Keratinocyte (primary cell): ENCODE results near the gene TOR3A. TPM values are rescaled to one million over a fixed set of nuclear protein-coding genes. Genes with fewer than 3 reads are reported as not detected.
A peak's percentile ranks its signal among the peaks of the same experiment; 100 is the strongest.
"Not testable (repeated sequence)": the region's sequence is repeated elsewhere in the genome, so short reads cannot be mapped to it uniquely, and the experiment has no call there.

ENCODE experiments used
- DNase-seq: peaks from one replicate; pipeline ENCODE4 v3.0.0-alpha.2; 2011; ENCODE audit warnings: low read depth, missing footprints, low spot score
- FAIRE-seq: peaks from 2 replicates; lab custom pipeline; 2011; peaks lifted over from hg19 to GRCh38; lab: Jason Lieb, UNC
- H2AFZ ChIP-seq: 2 replicates; pipeline ENCODE4 v1.6.0; 2012; ENCODE audit warnings: low read length, control low read depth, inconsistent platforms; ENCODE audit not compliant: control insufficient read depth
- H3K27ac ChIP-seq: 2 replicates; pipeline ENCODE4 v1.5.1; 2011; ENCODE audit warnings: low read length; ENCODE audit not compliant: control insufficient read depth, insufficient read depth
- H3K27me3 ChIP-seq: 3 replicates; pipeline ENCODE4 v1.6.0; 2011; ENCODE audit warnings: low read length; ENCODE audit not compliant: control insufficient read depth, insufficient read depth; ENCODE audit errors: extremely low read depth
- H3K36me3 ChIP-seq, 2 experiments: 2 replicates in 1 of 2; 3 replicates in 1 of 2; pipeline ENCODE4 v1.5.1; 2011; ENCODE audit warnings: low read length in 2 of 2, mild to moderate bottlenecking in 1 of 2; ENCODE audit not compliant: control insufficient read depth in 2 of 2, insufficient read depth in 2 of 2; ENCODE audit errors: extremely low read depth in 1 of 2
- H3K4me1 ChIP-seq: 3 replicates; pipeline ENCODE4 v1.5.1; 2011; ENCODE audit warnings: low read length; ENCODE audit not compliant: control insufficient read depth, insufficient read depth; ENCODE audit errors: extremely low read depth
- H3K4me2 ChIP-seq: 3 replicates; pipeline ENCODE4 v1.6.0; 2011; ENCODE audit warnings: low read depth, low read length; ENCODE audit not compliant: control insufficient read depth, insufficient read depth; ENCODE audit errors: extremely low read depth
- H3K4me3 ChIP-seq, 3 experiments: fragments of 200-600 bp in 1 of 3; sonication (generic) in 1 of 3; 2 replicates in 2 of 3; 3 replicates in 1 of 3; pipeline ENCODE4 v1.5.1; 2011 to 2016; ENCODE audit warnings: low read length in 3 of 3, mild to moderate bottlenecking in 3 of 3, control low read depth in 2 of 3, inconsistent platforms in 1 of 3, low read depth in 1 of 3, mixed read lengths in 1 of 3, mixed run types in 1 of 3, moderate library complexity in 1 of 3; ENCODE audit not compliant: control insufficient read depth in 2 of 3, insufficient read depth in 2 of 3; ENCODE audit errors: extremely low read depth in 1 of 3
- H3K79me2 ChIP-seq: 2 replicates; pipeline ENCODE4 v1.6.0; 2012; ENCODE audit warnings: low read length; ENCODE audit not compliant: control insufficient read depth, insufficient read depth
- H3K9ac ChIP-seq: 3 replicates; pipeline ENCODE4 v1.6.0; 2011; ENCODE audit warnings: low read length; ENCODE audit not compliant: control insufficient read depth, insufficient read depth; ENCODE audit errors: extremely low read depth
- H3K9me1 ChIP-seq: 3 replicates; pipeline ENCODE4 v1.6.0; 2011; ENCODE audit warnings: low read length; ENCODE audit not compliant: control insufficient read depth, insufficient read depth; ENCODE audit errors: extremely low read depth
- H3K9me3 ChIP-seq: 2 replicates; pipeline ENCODE4 v1.5.1; 2012; ENCODE audit warnings: low read depth, low read length; ENCODE audit not compliant: control insufficient read depth
- H4K20me1 ChIP-seq: 3 replicates; pipeline ENCODE4 v1.6.0; 2011; ENCODE audit warnings: low read length; ENCODE audit not compliant: control insufficient read depth, insufficient read depth; ENCODE audit errors: extremely low read depth
- EZH2 ChIP-seq: IDR thresholded peaks from one replicate; pipeline ENCODE4 v1.6.1; 2012; ENCODE audit warnings: inconsistent platforms, mild to moderate bottlenecking, low read length, moderate library complexity
- dilution Hi-C: fragments of 300-500 bp; cut with MboI; formaldehyde crosslinking; loops from one replicate; pipeline ENCODE4 v1.7.0; 2020; ENCODE audit warnings: low sequenced_read_pairs; ENCODE audit not compliant: extremely low pct_ligation_motif_present
- polyA plus RNA-seq, 5 experiments: library from polyadenylated mRNA; depleted of rRNA in 3 of 5; stranded (reverse) in 3 of 5; stranded (forward) in 1 of 5; unstranded in 1 of 5; fragments of >200 nt; gene quantifications; 1 replicate in 1 of 5; 2 replicates in 3 of 5; 3 replicates in 1 of 5; pipeline versions ENCODE4 v1.2.1 to v1.2.3, GENCODE V29; 2011 to 2012; ENCODE audit warnings: missing spikeins in 2 of 5, low read depth in 1 of 5, low replicate concordance in 1 of 5
- TF ChIP-seq, protein P1 (sequence below), 3 experiments: IDR thresholded peaks in 1 of 3; conservative IDR thresholded peaks in 1 of 3; optimal IDR thresholded peaks in 1 of 3; 2 replicates in 2 of 3; 3 replicates in 1 of 3; pipeline versions ENCODE3 to v1.5.1; 2011; ENCODE audit warnings: low read length in 3 of 3, mild to moderate bottlenecking in 3 of 3, moderate library complexity in 2 of 3, control low read depth in 1 of 3, inconsistent platforms in 1 of 3; ENCODE audit not compliant: insufficient read depth in 2 of 3; ENCODE audit errors: extremely low read depth in 1 of 3

Gene TOR3A
- polyA plus RNA-seq, 1 donor (not counting 4 experiments of a cell fraction or from before 2014, with no cell fraction given) = 16.8 TPM

DNA sequence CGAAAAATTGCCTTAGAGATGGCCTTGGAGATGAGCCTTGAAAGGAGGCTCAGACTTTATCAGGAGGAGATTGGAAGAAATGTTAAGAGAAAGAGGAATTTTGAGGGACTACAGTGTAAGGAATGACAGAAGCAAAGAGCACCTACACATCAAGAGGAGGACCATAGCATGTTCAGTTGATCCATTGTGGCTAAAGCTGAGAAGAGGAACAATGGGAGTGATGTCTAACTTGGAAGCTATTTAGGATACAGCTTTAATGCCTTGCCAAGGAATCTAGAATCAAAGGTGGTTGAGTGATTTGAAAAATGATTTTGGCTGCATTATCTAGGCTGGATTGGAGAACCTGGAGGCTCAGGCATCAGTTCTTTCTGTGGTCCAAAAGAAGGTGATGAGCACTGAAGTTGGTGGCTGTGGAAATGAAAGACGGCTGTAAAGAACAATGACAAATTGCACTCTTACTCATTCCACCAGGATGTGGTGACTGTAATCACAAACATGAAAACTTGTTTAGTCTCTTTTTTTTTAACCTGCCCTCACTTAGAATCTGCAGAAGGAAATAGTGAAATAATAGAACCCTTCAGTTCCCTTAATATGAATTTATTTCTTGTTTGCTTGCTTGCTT lies 44.9 kb upstream of the TOR3A start:
- dilution Hi-C loops = no loop called here
- no peak for TF ChIP-seq EZH2
- TF ChIP-seq, protein P1, sequence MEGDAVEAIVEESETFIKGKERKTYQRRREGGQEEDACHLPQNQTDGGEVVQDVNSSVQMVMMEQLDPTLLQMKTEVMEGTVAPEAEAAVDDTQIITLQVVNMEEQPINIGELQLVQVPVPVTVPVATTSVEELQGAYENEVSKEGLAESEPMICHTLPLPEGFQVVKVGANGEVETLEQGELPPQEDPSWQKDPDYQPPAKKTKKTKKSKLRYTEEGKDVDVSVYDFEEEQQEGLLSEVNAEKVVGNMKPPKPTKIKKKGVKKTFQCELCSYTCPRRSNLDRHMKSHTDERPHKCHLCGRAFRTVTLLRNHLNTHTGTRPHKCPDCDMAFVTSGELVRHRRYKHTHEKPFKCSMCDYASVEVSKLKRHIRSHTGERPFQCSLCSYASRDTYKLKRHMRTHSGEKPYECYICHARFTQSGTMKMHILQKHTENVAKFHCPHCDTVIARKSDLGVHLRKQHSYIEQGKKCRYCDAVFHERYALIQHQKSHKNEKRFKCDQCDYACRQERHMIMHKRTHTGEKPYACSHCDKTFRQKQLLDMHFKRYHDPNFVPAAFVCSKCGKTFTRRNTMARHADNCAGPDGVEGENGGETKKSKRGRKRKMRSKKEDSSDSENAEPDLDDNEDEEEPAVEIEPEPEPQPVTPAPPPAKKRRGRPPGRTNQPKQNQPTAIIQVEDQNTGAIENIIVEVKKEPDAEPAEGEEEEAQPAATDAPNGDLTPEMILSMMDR (optimal IDR thresholded peaks at IDR 0.05 in 1 of 3, IDR thresholded peaks at IDR 0.05 in 1 of 3, conservative IDR thresholded peaks at IDR 0.05 in 1 of 3; ENCODE audit: extremely low read depth in 1 of 3, insufficient read depth in 2 of 3, low read length in 3 of 3) = no peak
- DNase-seq = no peak
- Histone ChIP-seq H3K9me3 (no peaks in the 10 kb centered on the region), H2AFZ (no peak overlapping the region), H3K4me1 (peaks cover 41% of the 10 kb centered on the region), H3K9ac (no peak overlapping the region), H3K36me3 (no peaks in the 10 kb centered on the region), H4K20me1 (peaks cover 2% of the 10 kb centered on the region), H3K9me1 (no peaks in the 10 kb centered on the region), H3K27me3 (no peaks in the 10 kb centered on the region), H3K4me2 (peak overlapping the region; percentile 30), H3K27ac (no peak overlapping the region), H3K4me3 (no peak overlapping the region), H3K79me2 (peaks cover 56% of the 10 kb centered on the region)
- FAIRE-seq = peak; percentile 71

- H3K9me1 ChIP-seq = no peaks in the 10 kb centered on the region
- no peaks in the 10 kb centered on the region for H3K27me3 ChIP-seq
- peaks cover 32% of the 10 kb centered on the region for H3K4me1 ChIP-seq
- no peak overlapping the region for H3K9ac ChIP-seq
- peak overlapping the region; percentile 64 for H3K4me2 ChIP-seq
- no peaks in the 10 kb centered on the region for H3K36me3 ChIP-seq
- TF ChIP-seq, protein P1 (optimal IDR thresholded peaks at IDR 0.05 in 1 of 3, IDR thresholded peaks at IDR 0.05 in 1 of 3, conservative IDR thresholded peaks at IDR 0.05 in 1 of 3; ENCODE audit: extremely low read depth in 1 of 3, insufficient read depth in 2 of 3, low read length in 3 of 3) = no peak
- no peak for TF ChIP-seq EZH2
- H3K79me2 ChIP-seq = peaks cover 57% of the 10 kb centered on the region
- H4K20me1 ChIP-seq = peaks cover 2% of the 10 kb centered on the region
- H2AFZ ChIP-seq = no peak overlapping the region
- dilution Hi-C loops = no loop called here
- peak; percentile 62 for FAIRE-seq
- peak; percentile 71 for DNase-seq
- no peaks in the 10 kb centered on the region for H3K9me3 ChIP-seq
- no peak overlapping the region for H3K4me3 ChIP-seq
- H3K27ac ChIP-seq = peak overlapping the region; percentile 42
Measured at GRCh38 chr1:179038528-179039281, 43.2 kb upstream of the TOR3A start.

DNA sequence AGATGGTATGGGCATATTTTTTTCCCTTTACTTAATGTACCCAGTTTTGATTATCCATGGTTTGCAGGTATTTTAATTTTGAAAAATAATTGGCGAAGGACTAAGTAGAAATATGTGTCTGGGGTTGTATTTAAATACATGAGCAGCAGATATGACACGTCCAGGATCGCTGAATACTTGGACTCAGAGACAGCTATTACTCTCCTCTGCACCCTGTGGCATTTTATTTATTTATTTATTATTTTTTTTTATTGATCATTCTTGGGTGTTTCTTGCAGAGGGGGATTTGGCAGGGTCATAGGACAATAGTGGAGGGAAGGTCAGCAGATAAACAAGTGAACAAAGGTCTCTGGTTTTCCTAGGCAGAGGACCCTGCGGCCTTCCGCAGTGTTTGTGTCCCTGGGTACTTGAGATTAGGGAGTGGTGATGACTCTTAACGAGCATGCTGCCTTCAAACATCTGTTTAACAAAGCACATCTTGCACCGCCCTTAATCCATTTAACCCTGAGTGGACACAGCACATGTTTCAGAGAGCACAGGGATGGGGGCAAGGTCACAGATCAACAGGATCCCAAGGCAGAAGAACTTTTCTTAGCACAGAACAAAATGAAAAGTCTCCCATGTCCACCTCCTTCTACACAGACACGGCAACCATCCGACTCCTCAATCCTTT lies 42.2 kb upstream of the TOR3A start:
- H3K4me2 ChIP-seq = peak overlapping the region; percentile 64
- H3K9me3 ChIP-seq, H3K4me3 ChIP-seq, H3K9me1 ChIP-seq, H2AFZ ChIP-seq, H4K20me1 ChIP-seq, FAIRE-seq, dilution Hi-C loops, H3K27ac ChIP-seq, H3K9ac ChIP-seq, H3K36me3 ChIP-seq, H3K27me3 ChIP-seq, DNase-seq: not testable (repeated sequence)
- H3K4me1 ChIP-seq = peaks cover 32% of the 10 kb centered on the region
- peaks cover 49% of the 10 kb centered on the region for H3K79me2 ChIP-seq
